GM10248 (cell line): ENCODE measurements around the gene KAZN.

Experiments used
- CTCF ChIA-PET: fragments of 300-600 bp; sonication (Branson Sonifier 250); formaldehyde crosslinking; extraction: SDS; loops from one replicate; lab custom pipeline; 2021; ENCODE audit warnings: antibody characterized with exemption; lab: Yijun Ruan, JAX
- POLR2A ChIA-PET: fragments of 350-650 bp; sonication (Branson Sonifier 250); formaldehyde crosslinking; extraction: SDS; loops from one replicate; lab custom pipeline; 2020; ENCODE audit warnings: antibody characterized with exemption; lab: Yijun Ruan, JAX
- DNase-seq: peaks from one replicate; pipeline ENCODE4 v3.0.0; 2012; ENCODE audit errors: extremely low spot score
- TF ChIP-seq, protein P1 (sequence below): IDR thresholded peaks from 2 replicates; pipeline ENCODE4 v1.5.1; 2012; ENCODE audit warnings: mild to moderate bottlenecking, low read depth; ENCODE audit errors: extremely low read depth, missing control alignments, control extremely low read depth

KAZN gene

DNA sequence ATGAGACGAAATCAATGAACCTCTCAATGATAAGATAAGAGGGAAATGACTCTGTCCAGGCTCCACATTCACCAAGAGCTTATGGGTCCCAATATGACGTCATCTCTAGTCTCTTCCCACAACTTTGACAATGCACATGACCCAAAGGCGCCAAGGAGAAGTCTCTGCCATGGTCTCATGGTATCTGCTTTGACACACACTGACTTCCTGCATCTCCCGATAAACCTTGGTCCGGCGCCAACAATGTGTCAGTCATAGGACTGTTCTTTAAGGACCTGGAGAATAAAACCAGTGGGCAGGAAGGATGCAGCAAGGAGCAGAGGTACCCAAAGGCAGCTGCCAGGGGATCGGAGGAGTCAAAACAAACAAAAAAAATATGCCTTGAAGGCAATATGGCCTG is 508.1 kb downstream of the KAZN start:
- no peak for DNase-seq
- TF ChIP-seq, protein P1, sequence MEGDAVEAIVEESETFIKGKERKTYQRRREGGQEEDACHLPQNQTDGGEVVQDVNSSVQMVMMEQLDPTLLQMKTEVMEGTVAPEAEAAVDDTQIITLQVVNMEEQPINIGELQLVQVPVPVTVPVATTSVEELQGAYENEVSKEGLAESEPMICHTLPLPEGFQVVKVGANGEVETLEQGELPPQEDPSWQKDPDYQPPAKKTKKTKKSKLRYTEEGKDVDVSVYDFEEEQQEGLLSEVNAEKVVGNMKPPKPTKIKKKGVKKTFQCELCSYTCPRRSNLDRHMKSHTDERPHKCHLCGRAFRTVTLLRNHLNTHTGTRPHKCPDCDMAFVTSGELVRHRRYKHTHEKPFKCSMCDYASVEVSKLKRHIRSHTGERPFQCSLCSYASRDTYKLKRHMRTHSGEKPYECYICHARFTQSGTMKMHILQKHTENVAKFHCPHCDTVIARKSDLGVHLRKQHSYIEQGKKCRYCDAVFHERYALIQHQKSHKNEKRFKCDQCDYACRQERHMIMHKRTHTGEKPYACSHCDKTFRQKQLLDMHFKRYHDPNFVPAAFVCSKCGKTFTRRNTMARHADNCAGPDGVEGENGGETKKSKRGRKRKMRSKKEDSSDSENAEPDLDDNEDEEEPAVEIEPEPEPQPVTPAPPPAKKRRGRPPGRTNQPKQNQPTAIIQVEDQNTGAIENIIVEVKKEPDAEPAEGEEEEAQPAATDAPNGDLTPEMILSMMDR = no peak
- ChIA-PET POLR2A (no interaction called here), CTCF (interaction anchor here (1.2 to 2.1 kb wide), 3 partner anchors 9 to 22 kb away, joined by 3 to 5 read pairs (median 3); no protein-coding TSS in a partner anchor)

DNA sequence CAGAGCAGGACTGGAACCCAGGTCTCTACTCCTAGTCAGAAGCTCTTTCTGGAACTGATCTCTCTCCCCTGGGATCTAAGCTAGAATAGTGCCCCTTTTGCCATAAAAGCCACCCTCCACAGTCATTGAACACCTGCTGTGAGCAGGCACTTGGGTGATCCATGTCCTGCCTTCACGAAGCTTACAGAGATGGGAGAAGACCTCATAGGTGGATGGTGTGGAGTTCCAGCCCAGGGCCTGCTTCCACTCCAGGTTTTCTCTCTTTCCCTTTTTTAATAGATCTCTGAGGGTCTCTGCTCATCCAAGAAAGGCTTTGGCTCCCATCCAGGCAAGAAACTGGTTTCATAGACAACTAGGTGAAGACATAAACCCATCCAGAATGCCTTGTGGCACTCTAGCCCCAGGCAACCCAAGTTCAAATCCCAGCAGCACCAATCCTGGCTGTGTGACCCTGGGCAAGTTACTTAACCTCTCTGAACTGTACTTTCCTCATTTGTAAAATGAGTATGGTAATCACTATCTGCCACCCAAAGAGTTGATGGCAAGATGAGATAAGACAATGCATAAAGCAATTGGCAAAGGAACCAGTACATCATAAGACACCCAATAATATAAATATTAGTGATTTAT is 508.7 kb downstream of the KAZN start:
- POLR2A ChIA-PET = no interaction called here
- CTCF ChIA-PET = interaction anchor here (1.2 to 2.1 kb wide), 2 partner anchors 9 to 21 kb away, joined by 3 to 5 read pairs; no protein-coding TSS in a partner anchor
- no peak for DNase-seq
- TF ChIP-seq, protein P1 = no peak

DNA sequence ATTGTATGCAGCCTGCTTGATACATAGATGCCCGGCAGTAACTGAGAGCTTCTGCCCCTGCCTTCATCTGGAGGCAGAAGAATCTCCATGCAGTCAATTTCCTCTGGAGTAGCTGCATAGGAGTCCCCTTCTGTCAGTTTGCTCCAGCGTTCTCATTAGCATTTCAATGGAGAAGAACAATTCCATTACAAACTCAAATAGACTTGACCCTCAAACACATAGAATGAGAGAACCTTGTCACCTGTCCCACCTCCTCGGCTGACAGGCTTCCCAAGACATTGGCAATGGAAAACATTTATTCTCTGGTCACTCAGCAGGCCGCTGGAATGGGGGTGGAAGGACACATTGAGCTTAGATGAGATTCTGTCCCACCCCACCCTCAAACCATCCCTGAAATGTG is 509.4 kb downstream of the KAZN start:
- TF ChIP-seq, protein P1 = no peak
- ChIA-PET POLR2A (no interaction called here), CTCF (interaction anchor here (1.4 to 2.1 kb wide), 2 partner anchors 8 to 10 kb away, joined by 4 to 5 read pairs; no protein-coding TSS in a partner anchor)
- no peak for DNase-seq

- no peak for DNase-seq
- POLR2A ChIA-PET = no interaction called here
- TF ChIP-seq, protein P1 = no peak
- CTCF ChIA-PET = interaction anchor here (2.2 kb wide), 1 partner anchor 11 kb away, joined by 7 read pairs; no protein-coding TSS in a partner anchor
Observed at GRCh38 chr1:15110128-15110866, 511.8 kb downstream of the KAZN start.

GRCh38 chr1:15110867-15111230 is 512.4 kb downstream of the KAZN start:
- TF ChIP-seq, protein P1 = no peak
- CTCF ChIA-PET = interaction anchor here (2.2 kb wide), 1 partner anchor 11 kb away, joined by 7 read pairs; no protein-coding TSS in a partner anchor
- no peak for DNase-seq
- POLR2A ChIA-PET = no interaction called here

DNA sequence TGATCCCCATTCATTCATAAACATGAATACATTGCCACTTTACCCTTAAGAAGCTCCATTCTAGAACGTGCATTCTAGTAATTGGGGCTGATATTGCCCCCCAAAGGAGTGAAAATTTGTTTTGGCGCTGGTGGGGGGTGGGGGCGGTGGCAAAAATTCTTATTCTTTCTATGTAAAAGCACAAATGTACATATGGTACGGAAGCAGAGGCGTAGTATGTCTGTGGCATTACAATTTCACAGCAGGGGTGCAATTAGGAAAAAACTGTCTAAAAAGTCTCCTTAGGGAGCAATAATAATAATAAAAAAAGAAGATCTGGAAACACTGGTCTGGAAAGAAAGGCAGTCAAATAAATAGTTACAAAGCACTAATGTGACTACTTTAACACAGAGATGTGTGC is 514.7 kb downstream of the KAZN start:
- TF ChIP-seq, protein P1 = no peak
- DNase-seq = no peak
- ChIA-PET POLR2A (no interaction called here), CTCF (interaction anchor here (4.2 kb wide), 1 partner anchor 14 kb away, joined by 27 read pairs; no protein-coding TSS in a partner anchor)
